Naive thymus-derived CD8-positive, alpha-beta T cell (primary cell): ENCODE results near the gene PHGDH. TPM values are rescaled to one million over a fixed set of nuclear protein-coding genes. Genes with fewer than 3 reads are reported as not detected.
"Not testable (repeated sequence)": the region's sequence is repeated elsewhere in the genome, so short reads cannot be mapped to it uniquely, and the experiment has no call there.

ENCODE experiments used
- ATAC-seq, 2 donors: fragments of 150-1000 bp; cut with Tn5 transposase in 1 of 2; sonication (Bioruptor Pico), chemical (Tn5 transposase) in 1 of 2; 1 replicate in 1 of 2; 2 replicates in 1 of 2; pipeline ENCODE4 v1.10.0; 2021; ENCODE audit warnings: mild to moderate bottlenecking in 2 of 2, moderate library complexity in 2 of 2
- POLR2A ChIA-PET: fragments of 350-600 bp; sonication (Branson Sonifier 250); formaldehyde crosslinking; loops from one replicate; lab custom pipeline; 2021; ENCODE audit warnings: antibody characterized with exemption; lab: Charles Lee
- DNase-seq, 10 donors: peaks; one replicate each; pipeline versions ENCODE4 v3.0.0 to v3.0.0-alpha.2; 2020 to 2022
- H3K27ac Mint-ChIP-seq, 10 donors: one replicate each; pipeline ENCODE4 v1.8.0; 2020 to 2022; ENCODE audit warnings: mild to moderate bottlenecking in 10 of 10, mixed read lengths in 10 of 10, moderate library complexity in 4 of 10, inconsistent platforms in 1 of 10
- H3K27me3 Mint-ChIP-seq, 5 donors: one replicate each; pipeline ENCODE4 v1.8.0; 2021 to 2022; ENCODE audit warnings: mixed read lengths in 5 of 5
- H3K36me3 Mint-ChIP-seq, 3 donors: one replicate each; pipeline ENCODE4 v1.8.0; 2020 to 2022; ENCODE audit warnings: mixed read lengths in 3 of 3, mild to moderate bottlenecking in 2 of 3, inconsistent platforms in 1 of 3
- H3K4me1 Mint-ChIP-seq, 4 donors: one replicate each; pipeline ENCODE4 v1.8.0; 2021 to 2022; ENCODE audit warnings: mixed read lengths in 4 of 4
- H3K4me3 Mint-ChIP-seq, 10 donors: one replicate each; pipeline ENCODE4 v1.8.0; 2020 to 2022; ENCODE audit warnings: mild to moderate bottlenecking in 10 of 10, mixed read lengths in 10 of 10, moderate library complexity in 6 of 10, inconsistent platforms in 1 of 10
- H3K9me3 Mint-ChIP-seq, 9 donors: one replicate each; pipeline ENCODE4 v1.8.0; 2020 to 2022; ENCODE audit warnings: mixed read lengths in 9 of 9, mild to moderate bottlenecking in 3 of 9, inconsistent platforms in 1 of 9, moderate library complexity in 1 of 9
- polyA plus RNA-seq, 3 donors: library from polyadenylated mRNA; unstranded; fragments of 300-500 nt; fragmentation: Illumina TruSeq; gene quantifications; one replicate each; pipeline ENCODE4 v1.2.3, GENCODE V29; 2021
- total RNA-seq, 8 experiments: library from RNA in 2 of 8; stranded (reverse) in 2 of 8; gene quantifications; one replicate each; pipeline ENCODE4 v1.2.3 and lab custom pipeline; 2021 to 2026

PHGDH gene
- total and polyA plus RNA-seq, 5 experiments from 2014 or later, result 18.5 to 64.9 (median 55.9) TPM

DNA sequence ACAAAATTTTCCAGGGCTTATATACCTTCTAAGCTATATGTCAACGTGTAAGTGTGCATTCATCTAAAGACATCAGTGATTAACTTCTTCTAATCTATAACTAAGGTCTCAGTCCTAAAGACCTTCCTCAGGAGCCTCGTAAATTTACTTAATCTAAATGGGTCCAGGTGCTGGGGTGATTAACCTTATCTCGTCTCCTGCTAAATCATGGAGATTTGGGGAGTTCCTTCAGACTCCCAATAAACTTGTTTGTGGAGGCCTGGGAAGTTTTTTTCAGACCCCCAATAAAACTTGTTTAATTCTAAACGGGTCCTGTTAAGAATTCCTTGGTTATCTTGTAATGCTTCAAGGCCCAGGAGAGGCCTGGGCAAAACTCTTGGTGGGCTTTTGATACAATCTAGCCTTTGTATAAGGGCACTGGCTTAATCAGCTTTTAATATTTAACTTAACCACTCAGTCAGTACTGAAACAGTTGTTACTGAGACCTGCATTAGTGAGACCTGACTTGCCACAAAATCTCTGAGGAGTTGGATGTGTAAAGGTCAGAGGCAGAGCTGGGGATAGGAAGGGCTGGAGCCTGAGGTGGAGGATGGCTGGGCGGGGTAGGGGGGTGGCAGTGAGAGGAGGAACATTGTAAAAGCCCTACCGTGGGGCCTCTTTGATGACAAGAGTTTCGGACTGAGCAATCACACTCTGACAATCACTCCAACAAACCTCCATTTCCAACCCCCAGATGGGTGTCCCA, 63.2 kb downstream of the PHGDH start:
- H3K9me3 Mint-ChIP-seq, result no peaks in the 10 kb centered on the region
- H3K4me1 Mint-ChIP-seq, result no peaks in the 10 kb centered on the region
- DNase-seq (no peak), ATAC-seq (no peak)
- H3K27me3 Mint-ChIP-seq, result peaks cover 0 to 7% (median 4%) of the 10 kb centered on the region in 5 donors
- H3K27ac Mint-ChIP-seq, result no peak overlapping the region
- H3K36me3 Mint-ChIP-seq, result no peaks in the 10 kb centered on the region
- H3K4me3 Mint-ChIP-seq, result no peak overlapping the region
- POLR2A ChIA-PET, result no interaction called here

DNA sequence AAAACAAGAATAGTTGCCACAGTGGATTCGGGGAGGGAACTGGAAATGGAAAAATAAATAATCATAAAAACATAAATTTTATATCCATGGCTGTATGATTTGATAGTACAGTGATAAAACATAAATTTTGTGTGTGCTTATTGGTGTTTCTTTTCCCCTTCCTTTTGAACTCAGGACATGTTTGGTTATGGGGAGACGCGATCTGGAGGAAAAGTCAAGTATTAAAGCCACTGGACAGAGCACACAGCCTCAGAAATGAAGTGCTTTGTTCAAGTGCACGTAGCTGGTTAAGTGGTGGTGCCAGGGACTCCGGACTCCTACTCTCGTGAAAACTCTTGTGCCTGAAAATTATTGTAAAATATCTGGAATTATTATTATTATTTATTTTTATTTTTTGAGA, 66.6 kb downstream of the PHGDH start:
- H3K4me1 Mint-ChIP-seq, result no peaks in the 10 kb centered on the region
- H3K27me3 Mint-ChIP-seq, result peaks cover 0 to 7% (median 4%) of the 10 kb centered on the region in 5 donors
- ATAC-seq (no peak), DNase-seq (no peak)
- no peak overlapping the region for H3K27ac Mint-ChIP-seq
- H3K9me3 Mint-ChIP-seq, result no peaks in the 10 kb centered on the region
- no peak overlapping the region for H3K4me3 Mint-ChIP-seq
- POLR2A ChIA-PET, result no interaction called here
- no peaks in the 10 kb centered on the region for H3K36me3 Mint-ChIP-seq

DNA sequence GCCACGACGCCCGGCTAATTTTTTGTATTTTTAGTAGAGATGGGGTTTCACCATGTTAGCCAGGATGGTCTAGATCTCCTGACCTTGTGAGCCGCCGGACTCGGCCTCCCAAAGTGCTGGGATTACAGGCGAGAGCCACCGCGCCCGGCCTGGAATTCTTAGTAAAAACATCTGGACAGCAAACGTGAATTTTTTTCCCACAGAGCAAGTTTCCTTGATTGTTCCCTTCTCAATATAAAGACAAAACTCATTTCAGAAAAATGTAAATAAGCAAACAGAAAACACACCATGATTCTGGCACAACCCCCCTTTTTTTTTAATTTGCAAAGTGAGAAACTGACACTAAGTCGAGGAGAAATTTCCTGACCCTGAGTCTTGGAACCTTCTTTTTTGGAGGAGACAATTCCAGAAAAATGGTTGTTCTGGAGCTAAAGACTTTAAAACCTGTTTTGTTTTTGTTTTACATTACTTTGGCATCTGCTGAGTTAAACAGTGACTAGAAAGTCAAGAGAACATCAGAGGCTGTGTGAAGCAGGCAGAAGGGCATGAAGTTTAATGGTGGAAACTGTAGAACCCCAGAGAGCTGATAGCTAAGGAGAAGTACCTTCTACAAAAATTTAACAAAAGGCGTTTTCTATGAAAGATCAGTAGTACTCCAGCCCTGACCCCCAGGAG, 67.3 kb downstream of the PHGDH start:
- Mint-ChIP-seq H3K4me1 (no peaks in the 10 kb centered on the region), H3K27ac (no peak overlapping the region), H3K36me3 (no peaks in the 10 kb centered on the region), H3K27me3 (peaks cover 0 to 5% (median 1%) of the 10 kb centered on the region in 5 donors), H3K4me3 (no peak overlapping the region), H3K9me3 (no peaks in the 10 kb centered on the region)
- POLR2A ChIA-PET, result no interaction called here
- DNase-seq (no peak), ATAC-seq (no peak)

DNA sequence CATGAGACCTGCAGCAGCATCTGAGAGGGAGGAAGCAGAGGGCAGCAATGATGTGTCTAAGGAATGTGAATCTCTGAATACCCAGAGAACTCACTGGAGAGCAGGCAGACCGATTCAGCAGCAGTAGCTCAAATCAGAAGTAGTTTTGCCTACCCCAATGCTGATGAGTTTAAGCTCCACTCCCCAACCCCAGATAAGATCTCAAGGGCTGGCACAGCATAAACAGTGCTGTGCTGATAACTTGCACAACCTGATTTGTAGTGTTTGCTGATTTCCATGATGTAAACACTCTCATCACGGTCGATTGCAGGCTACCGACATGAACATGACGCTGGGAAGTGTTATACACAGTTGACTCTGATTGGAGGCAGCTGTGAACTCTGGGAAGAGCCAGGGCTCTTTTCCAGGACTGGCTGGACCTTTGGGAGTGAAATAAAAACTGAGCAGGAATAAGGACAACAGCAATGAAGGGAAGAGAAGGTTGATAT, 68.2 kb downstream of the PHGDH start:
- H3K9me3 Mint-ChIP-seq, result no peaks in the 10 kb centered on the region
- H3K27ac Mint-ChIP-seq, result no peak overlapping the region
- H3K4me3 Mint-ChIP-seq, result no peak overlapping the region
- no peaks in the 10 kb centered on the region for H3K36me3 Mint-ChIP-seq
- peaks cover 0 to 5% (median 1%) of the 10 kb centered on the region in 5 donors for H3K27me3 Mint-ChIP-seq
- POLR2A ChIA-PET, result no interaction called here
- DNase-seq (no peak), ATAC-seq (no peak)
- no peaks in the 10 kb centered on the region for H3K4me1 Mint-ChIP-seq

DNA sequence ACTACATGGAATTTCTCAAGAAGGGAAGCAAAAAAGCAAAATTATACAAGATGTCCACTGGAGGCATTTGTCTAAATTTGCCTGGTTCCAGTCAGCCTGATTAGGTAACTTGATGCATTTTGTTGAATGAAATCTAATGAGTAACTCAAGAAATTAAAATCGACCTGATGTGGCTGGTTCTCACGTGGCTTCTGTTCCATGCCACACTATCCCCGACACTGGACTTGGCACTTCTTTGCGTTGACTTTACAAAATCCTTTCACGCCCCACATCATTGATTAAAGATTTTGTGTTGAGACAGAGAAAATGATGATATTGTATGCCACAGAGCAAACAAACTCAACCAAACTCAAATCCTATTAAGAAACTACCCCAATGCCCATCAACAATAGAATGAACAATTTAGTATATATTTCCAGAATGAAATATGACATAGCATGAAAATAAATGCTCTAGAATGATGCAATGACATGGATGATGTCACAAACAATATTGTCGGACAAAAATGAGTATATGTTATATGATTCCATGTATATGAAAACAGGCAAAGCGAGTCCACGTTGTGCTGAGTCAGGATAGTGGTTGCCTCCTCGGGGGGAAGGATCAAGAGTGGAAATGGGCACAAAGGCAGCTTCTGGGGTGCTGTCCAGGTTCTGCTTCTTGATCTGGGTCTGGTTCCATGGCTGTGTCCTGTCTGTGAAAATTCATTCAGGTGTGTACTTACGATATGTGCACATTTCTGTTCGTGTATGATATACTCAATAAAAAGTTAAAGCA, 69.9 kb downstream of the PHGDH start:
- POLR2A ChIA-PET, result no interaction called here
- H3K4me1 Mint-ChIP-seq, result no peaks in the 10 kb centered on the region
- no peaks in the 10 kb centered on the region for H3K9me3 Mint-ChIP-seq
- no peak overlapping the region for H3K4me3 Mint-ChIP-seq
- H3K27me3 Mint-ChIP-seq, result peaks cover 0 to 4% (median 0%) of the 10 kb centered on the region in 5 donors
- ATAC-seq, result no peak
- no peak for DNase-seq
- H3K27ac Mint-ChIP-seq, result no peak overlapping the region
- no peaks in the 10 kb centered on the region for H3K36me3 Mint-ChIP-seq

DNA sequence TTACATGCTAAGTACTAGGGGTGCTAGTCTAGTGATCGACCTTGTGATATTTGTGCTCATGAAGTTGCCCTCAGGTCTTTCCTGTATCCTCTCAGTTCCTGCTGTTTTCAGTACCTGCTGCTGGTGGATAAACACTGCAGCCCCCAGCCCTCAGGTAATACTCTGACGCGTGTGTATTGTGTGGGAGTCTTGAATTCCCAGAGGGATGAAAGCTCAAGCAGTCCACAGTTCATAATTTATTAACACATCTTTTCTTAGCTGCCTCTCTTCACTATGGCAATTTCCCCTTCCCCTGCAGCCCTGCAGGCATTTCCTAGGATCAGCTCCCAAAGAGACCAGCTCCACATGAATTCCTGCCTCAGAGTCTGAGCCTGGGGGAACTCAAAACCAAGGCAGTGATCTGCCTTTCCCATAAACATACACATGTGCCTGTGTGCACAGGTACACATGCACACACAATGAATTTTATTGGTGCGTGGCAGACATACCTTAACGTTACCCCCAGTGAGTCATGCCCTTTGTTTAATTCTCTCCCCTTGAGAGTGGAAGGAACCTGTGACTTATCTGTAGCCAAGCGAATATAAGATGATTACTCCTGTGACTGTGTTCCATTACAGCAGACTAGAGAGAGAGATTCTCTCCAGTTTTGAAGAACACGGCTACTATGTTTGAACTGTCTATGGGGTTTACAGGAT, 71.0 kb downstream of the PHGDH start:
- Mint-ChIP-seq H3K27ac (no peak overlapping the region), H3K9me3 (no peaks in the 10 kb centered on the region), H3K27me3 (peaks cover 0 to 4% (median 0%) of the 10 kb centered on the region in 5 donors), H3K4me3 (no peak overlapping the region), H3K4me1 (no peaks in the 10 kb centered on the region), H3K36me3 (no peaks in the 10 kb centered on the region)
- POLR2A ChIA-PET, result no interaction called here
- DNase-seq (no peak), ATAC-seq (no peak)

DNA sequence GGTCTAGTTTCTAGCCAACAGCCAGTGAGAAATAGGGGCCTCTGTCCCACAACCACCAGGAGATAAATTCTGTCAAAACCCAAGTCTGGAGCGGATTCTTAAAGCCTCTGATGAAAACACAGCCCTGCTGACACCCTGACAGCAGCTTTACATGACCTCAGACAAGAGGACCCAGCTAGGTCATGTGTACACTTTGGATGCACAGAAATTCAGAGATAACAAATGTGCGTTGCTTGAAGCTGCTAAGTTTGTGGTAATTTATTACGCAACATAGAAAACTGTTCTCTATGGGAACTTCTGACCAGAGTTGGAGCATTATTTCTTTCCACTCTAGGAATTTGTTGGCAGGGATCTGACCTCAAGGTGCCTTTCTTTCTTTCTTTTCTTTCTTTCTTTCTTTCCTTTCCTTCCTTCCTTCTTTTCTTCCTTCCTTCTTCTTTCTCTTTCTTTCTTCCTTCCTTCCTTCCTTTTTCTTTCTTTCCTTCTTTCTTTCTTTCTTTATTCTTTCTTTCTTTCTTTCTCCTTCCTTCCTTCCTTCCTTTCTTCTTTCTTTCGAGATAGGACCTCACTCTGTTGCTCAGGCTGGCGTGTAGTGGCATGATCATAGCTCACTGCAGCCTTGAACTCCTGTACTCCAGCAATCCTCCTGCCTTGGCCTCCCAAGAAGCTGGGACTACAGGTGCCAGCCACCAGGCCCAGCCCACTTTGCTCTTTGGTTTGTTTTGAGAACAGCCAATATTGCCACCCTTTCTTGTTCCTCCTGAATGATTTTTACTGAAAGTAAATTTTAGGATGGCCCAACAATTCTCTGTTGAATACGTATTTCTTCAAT, 71.8 kb downstream of the PHGDH start:
- Mint-ChIP-seq H3K27me3 (peaks cover 0 to 4% (median 0%) of the 10 kb centered on the region in 5 donors), H3K36me3 (no peaks in the 10 kb centered on the region), H3K27ac (no peak overlapping the region), H3K9me3 (no peaks in the 10 kb centered on the region), H3K4me1 (no peaks in the 10 kb centered on the region), H3K4me3 (no peak overlapping the region)
- no peak for ATAC-seq
- DNase-seq, result no peak
- POLR2A ChIA-PET, result no interaction called here

DNA sequence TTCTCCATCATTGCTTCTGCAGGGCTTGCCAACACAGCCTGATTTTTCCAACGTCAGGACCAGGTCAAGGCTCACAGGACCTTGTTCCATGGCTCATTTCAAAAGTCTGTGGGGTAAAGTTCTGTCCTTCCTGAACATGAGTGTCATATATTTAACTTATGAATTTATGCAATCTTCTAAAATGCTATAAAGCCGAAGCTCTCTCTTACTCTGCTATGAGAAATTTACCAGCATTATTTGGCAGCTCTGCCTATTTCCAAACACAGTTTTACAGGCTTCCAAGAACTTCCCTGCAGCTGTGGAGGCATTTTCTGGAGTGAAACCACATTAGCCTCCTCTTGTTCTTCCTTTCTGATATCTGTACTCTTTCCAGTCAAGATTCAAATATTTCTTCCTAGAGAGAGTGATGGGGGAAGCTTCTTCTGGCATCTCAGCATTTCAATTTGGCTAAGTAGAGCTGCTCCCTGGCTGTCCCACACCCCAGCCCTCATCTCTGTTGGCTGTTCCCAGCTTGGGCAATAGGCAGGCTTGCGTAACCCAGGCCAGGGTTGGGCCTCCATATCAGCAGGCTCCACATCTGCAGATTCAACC, 72.6 kb downstream of the PHGDH start:
- ATAC-seq (no peak), DNase-seq (no peak)
- POLR2A ChIA-PET, result no interaction called here
- H3K36me3 Mint-ChIP-seq, result no peaks in the 10 kb centered on the region
- H3K4me1 Mint-ChIP-seq, result no peaks in the 10 kb centered on the region
- no peak overlapping the region for H3K4me3 Mint-ChIP-seq
- H3K27me3 Mint-ChIP-seq, result peaks cover 0 to 4% (median 0%) of the 10 kb centered on the region in 5 donors
- H3K9me3 Mint-ChIP-seq, result no peaks in the 10 kb centered on the region
- H3K27ac Mint-ChIP-seq, result no peak overlapping the region

DNA sequence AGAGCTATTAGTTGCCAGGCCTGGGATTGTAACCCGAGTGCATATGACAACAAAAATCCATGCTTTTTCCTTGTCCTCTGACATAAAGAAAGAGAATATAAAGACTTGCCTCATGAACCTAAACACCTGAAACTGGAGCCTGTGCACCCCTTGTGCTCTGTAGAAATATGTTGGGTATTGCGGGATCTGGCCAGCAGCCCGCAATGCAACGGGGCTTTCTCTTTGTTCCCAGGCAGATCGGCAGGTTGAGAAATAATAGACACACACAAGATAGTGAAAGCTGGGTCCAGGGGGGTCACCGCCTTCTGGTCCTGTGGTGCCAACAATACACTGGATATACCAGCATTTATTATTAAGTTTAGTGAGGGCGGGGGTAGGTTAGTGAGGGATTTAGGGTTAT, 74.3 kb downstream of the PHGDH start:
- DNase-seq, H3K4me3 Mint-ChIP-seq, H3K27ac Mint-ChIP-seq, H3K9me3 Mint-ChIP-seq, POLR2A ChIA-PET, H3K4me1 Mint-ChIP-seq, H3K36me3 Mint-ChIP-seq, ATAC-seq: not testable (repeated sequence)
- H3K27me3 Mint-ChIP-seq, result peaks cover 0 to 13% (median 2%) of the 10 kb centered on the region in 5 donors

DNA sequence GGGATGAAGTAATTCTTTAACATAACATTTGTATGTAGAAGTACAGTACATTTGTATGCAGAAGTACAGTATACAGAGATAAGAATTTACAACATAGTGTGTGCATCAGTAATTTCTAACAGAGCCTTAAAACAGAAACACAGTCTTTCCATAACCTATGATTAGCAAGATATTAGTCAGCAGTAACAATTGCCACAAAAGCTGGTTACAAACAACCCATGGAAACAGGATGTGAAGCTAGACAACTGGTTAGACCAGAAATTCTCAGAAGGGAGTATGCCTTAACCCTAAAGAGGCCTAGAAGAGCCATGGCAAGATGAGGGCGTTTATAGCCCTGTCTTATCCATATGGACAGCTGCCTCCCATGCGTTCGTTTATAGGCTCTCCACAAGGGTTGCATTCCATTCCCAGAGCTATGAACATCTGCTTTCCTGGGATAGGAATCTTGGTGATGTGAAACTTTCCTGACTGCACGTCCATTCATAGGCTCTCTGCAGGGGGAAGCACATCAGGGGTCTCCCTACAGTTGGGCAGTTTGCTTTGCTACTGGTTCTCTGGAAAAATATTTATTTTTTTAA, 74.8 kb downstream of the PHGDH start:
- POLR2A ChIA-PET, H3K4me1 Mint-ChIP-seq, DNase-seq, H3K36me3 Mint-ChIP-seq, H3K27ac Mint-ChIP-seq, H3K9me3 Mint-ChIP-seq, ATAC-seq, H3K4me3 Mint-ChIP-seq: not testable (repeated sequence)
- H3K27me3 Mint-ChIP-seq, result peaks cover 0 to 14% (median under 1%) of the 10 kb centered on the region in 5 donors

DNA sequence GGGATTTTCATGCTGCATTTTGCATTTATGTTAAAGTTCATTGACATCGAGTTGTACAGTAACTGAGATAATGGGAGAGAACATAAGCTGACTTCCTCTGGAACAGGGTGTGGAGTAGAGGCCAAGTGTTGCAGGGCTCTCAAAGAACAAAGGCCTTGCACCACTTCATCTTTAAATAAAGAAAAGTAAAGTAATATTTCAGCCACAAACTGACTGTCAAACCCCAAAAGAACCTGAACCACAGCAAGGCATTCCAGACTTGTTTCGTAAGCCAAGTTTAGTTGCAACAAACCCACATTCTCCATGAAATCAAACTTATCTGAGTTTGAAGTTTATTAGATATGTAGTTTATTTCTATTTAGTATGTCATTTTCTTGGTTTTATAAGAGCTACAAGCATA, 76.0 kb downstream of the PHGDH start:
- H3K9me3 Mint-ChIP-seq, result no peaks in the 10 kb centered on the region
- H3K27ac Mint-ChIP-seq, result no peak overlapping the region
- H3K4me3 Mint-ChIP-seq, result no peak overlapping the region
- no peaks in the 10 kb centered on the region for H3K4me1 Mint-ChIP-seq
- no peak for ATAC-seq
- H3K36me3 Mint-ChIP-seq, result peaks cover 0 to 1% (median 0%) of the 10 kb centered on the region in 3 donors
- peaks cover 0 to 14% (median 0%) of the 10 kb centered on the region in 5 donors for H3K27me3 Mint-ChIP-seq
- no peak for DNase-seq
- POLR2A ChIA-PET, result interaction anchor here (0.6 kb wide), 1 partner anchor 27 kb away, joined by 3 read pairs; no protein-coding TSS in a partner anchor
